ENCODE results near the gene ARHGAP15. TPM values are rescaled to one million over a fixed set of nuclear protein-coding genes. Genes with fewer than 3 reads are reported as not detected.

Gene ARHGAP15
- total RNA-seq, 1 experiment from 2014 or later, result 82.8 TPM

DNA sequence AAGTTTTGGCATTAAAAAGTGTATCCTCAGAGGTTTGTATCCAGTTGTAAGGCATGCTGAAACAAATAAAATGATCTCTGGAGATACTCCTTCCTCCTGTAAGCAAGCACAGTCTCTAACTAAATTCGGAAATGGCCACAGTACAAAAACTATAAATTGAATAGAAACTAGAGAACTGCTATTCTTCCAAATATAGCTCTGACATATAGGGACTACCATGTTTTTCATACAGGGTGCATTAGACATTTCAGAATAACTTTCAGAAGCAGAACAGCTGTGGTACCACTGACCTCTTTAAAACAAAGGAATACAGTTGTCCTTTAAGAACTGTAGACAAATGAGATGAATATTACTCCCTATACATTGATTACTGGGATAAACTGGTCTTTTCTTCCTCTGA, 568.5 kb downstream of the ARHGAP15 start:
- peaks cover 6% of the 10 kb centered on the region for H3K4me1 ChIP-seq (ENCODE audit: low read length)
- H3K9ac ChIP-seq (ENCODE audit: low read length), result no peak overlapping the region
- H2AFZ ChIP-seq (ENCODE audit: low read length), result no peak overlapping the region
- H3K36me3 ChIP-seq (ENCODE audit: insufficient read depth, low read length), result no peaks in the 10 kb centered on the region
- no peaks in the 10 kb centered on the region for H4K20me1 ChIP-seq (ENCODE audit: insufficient read depth, low read depth, low read length)
- no peak overlapping the region for H3K4me3 ChIP-seq (ENCODE audit: low read length)
- no peak for DNase-seq
- no peaks in the 10 kb centered on the region for H3K79me2 ChIP-seq (ENCODE audit: low read length)
- H3K9me3 ChIP-seq (ENCODE audit: low read length), result no peaks in the 10 kb centered on the region
- no peaks in the 10 kb centered on the region for H3K9me2 ChIP-seq (replicated peaks; ENCODE audit: insufficient read depth, low read length)
- no peak overlapping the region for H3K27ac ChIP-seq (ENCODE audit: low read length)
- H3K27me3 ChIP-seq (ENCODE audit: low read length), result no peaks in the 10 kb centered on the region
- H3K4me2 ChIP-seq (ENCODE audit: low read depth, low read length, poor library complexity, severe bottlenecking), result no peak overlapping the region

DNA sequence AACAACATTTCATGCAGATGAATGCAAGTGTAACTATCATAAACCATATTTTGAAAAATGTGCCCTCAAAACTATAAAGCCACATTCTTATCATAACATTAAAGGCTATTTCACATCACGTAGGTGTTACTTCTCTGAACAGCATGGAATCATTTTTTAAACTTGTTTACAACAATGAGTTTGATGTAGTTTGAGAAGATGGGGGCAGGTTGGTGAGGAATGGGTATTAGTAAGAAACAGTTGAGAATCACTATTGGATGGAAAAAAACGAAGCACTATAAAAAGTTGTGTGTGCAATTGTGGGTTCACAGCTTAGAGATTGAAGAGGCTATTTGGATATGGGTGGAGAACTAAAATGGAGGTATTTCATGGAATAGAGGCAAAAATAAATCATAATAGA, 569.1 kb downstream of the ARHGAP15 start:
- no peak overlapping the region for H3K27ac ChIP-seq (ENCODE audit: low read length)
- H3K9me2 ChIP-seq (replicated peaks; ENCODE audit: insufficient read depth, low read length), result no peaks in the 10 kb centered on the region
- H2AFZ ChIP-seq (ENCODE audit: low read length), result no peak overlapping the region
- H3K4me2 ChIP-seq (ENCODE audit: low read depth, low read length, poor library complexity, severe bottlenecking), result no peak overlapping the region
- no peak overlapping the region for H3K9ac ChIP-seq (ENCODE audit: low read length)
- no peaks in the 10 kb centered on the region for H3K9me3 ChIP-seq (ENCODE audit: low read length)
- H3K4me1 ChIP-seq (ENCODE audit: low read length), result peaks cover 6% of the 10 kb centered on the region
- no peak for DNase-seq
- no peaks in the 10 kb centered on the region for H3K36me3 ChIP-seq (ENCODE audit: insufficient read depth, low read length)
- H3K79me2 ChIP-seq (ENCODE audit: low read length), result no peaks in the 10 kb centered on the region
- H3K4me3 ChIP-seq (ENCODE audit: low read length), result no peak overlapping the region
- H3K27me3 ChIP-seq (ENCODE audit: low read length), result no peaks in the 10 kb centered on the region
- no peaks in the 10 kb centered on the region for H4K20me1 ChIP-seq (ENCODE audit: insufficient read depth, low read depth, low read length)

DNA sequence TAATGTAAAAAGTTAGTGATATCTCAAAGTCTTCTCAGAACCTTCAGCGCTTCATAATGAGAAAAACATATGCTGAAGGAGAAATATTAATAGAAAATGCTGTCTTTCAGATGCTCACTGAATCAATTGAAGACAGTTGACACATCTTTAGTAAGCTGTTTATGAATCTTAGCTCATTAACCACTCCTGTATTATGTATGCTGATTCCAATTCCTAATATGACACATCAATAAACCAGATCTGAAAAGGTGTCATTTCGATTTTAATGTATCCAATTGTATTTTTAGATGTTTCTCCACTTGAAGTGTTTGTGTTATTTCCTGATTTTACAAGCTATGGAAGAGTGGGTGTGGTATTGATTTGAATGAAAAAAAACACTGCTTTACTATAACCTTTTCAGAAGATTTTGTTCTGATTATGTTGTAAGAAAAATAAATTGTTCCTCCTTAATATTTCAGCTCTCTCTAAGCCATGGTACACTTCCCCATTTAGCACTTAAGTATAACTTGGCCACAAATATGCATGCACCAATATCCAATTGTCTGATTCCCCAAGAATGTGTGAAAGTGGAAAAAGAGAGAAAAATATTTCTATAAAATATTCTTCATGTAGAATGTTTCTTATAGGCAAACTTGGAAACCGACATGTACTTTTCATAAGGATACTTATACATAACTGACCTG, 569.8 kb downstream of the ARHGAP15 start:
- Histone ChIP-seq H3K27ac (ENCODE audit: low read length) (no peak overlapping the region), H3K4me3 (ENCODE audit: low read length) (no peak overlapping the region), H2AFZ (ENCODE audit: low read length) (no peak overlapping the region), H3K79me2 (ENCODE audit: low read length) (no peaks in the 10 kb centered on the region), H3K4me2 (ENCODE audit: low read depth, low read length, poor library complexity, severe bottlenecking) (no peak overlapping the region), H3K9ac (ENCODE audit: low read length) (no peak overlapping the region), H3K27me3 (ENCODE audit: low read length) (no peaks in the 10 kb centered on the region), H3K4me1 (ENCODE audit: low read length) (peaks cover 8% of the 10 kb centered on the region), H3K9me2 (replicated peaks; ENCODE audit: insufficient read depth, low read length) (no peaks in the 10 kb centered on the region), H4K20me1 (ENCODE audit: insufficient read depth, low read depth, low read length) (no peaks in the 10 kb centered on the region), H3K9me3 (ENCODE audit: low read length) (no peaks in the 10 kb centered on the region), H3K36me3 (ENCODE audit: insufficient read depth, low read length) (no peaks in the 10 kb centered on the region)
- no peak for DNase-seq

DNA sequence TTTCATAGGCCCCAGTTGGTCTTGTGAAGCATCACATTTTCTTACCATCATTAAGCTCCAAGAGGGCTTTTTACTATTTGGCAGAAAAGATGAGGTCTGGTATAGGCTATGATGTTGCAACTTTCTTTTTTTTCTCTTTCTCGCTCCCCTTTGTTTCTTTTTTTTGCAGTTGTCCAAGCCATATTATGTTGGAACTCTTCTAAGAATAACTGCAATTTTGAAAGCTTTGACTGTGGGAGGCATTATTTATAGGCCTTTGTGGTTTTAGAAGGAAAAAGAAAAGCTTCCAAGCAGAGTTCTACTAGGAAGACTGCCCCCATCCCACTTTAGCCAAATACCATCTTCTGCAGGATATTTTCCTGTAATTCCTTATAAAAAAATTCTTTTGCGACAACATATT, 571.6 kb downstream of the ARHGAP15 start:
- Histone ChIP-seq H3K4me2 (ENCODE audit: low read depth, low read length, poor library complexity, severe bottlenecking) (no peak overlapping the region), H3K27me3 (ENCODE audit: low read length) (no peaks in the 10 kb centered on the region)
- DNase-seq, result no peak

DNA sequence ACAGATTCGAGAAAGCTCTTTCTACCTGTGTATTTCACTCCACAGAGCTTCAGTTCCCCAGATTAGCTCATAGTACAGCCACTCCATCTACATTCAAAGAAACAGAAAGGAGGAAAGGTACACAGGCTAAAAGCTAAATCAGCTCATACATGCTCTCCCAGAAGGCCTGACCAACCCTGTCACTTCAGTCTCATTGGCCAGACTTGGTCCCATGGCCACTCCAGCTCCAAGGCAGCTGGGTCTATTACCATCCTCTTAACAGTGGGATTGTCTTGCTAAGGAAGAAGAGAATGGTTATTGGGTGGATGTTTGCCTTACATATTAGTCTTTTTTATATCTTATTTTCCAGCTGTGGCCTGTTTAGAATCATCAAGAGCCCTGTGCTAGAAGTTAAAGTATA, 572.6 kb downstream of the ARHGAP15 start:
- no peak for DNase-seq
- H3K79me2 ChIP-seq (ENCODE audit: low read length), result no peaks in the 10 kb centered on the region
- H3K4me1 ChIP-seq (ENCODE audit: low read length), result peaks cover 16% of the 10 kb centered on the region
- no peak overlapping the region for H3K4me3 ChIP-seq (ENCODE audit: low read length)
- H3K9ac ChIP-seq (ENCODE audit: low read length), result no peak overlapping the region
- H3K27me3 ChIP-seq (ENCODE audit: low read length), result no peaks in the 10 kb centered on the region
- no peaks in the 10 kb centered on the region for H4K20me1 ChIP-seq (ENCODE audit: insufficient read depth, low read depth, low read length)
- H3K27ac ChIP-seq (ENCODE audit: low read length), result no peak overlapping the region
- H3K4me2 ChIP-seq (ENCODE audit: low read depth, low read length, poor library complexity, severe bottlenecking), result no peak overlapping the region
- H3K36me3 ChIP-seq (ENCODE audit: insufficient read depth, low read length), result no peaks in the 10 kb centered on the region
- H3K9me3 ChIP-seq (ENCODE audit: low read length), result no peaks in the 10 kb centered on the region
- H3K9me2 ChIP-seq (replicated peaks; ENCODE audit: insufficient read depth, low read length), result no peaks in the 10 kb centered on the region
- no peak overlapping the region for H2AFZ ChIP-seq (ENCODE audit: low read length)

More for the DNA sequence above, 571.6 kb downstream of the ARHGAP15 start:
- Histone ChIP-seq H3K79me2 (ENCODE audit: low read length) (no peaks in the 10 kb centered on the region), H3K4me3 (ENCODE audit: low read length) (no peak overlapping the region), H3K4me1 (ENCODE audit: low read length) (peaks cover 16% of the 10 kb centered on the region), H3K36me3 (ENCODE audit: insufficient read depth, low read length) (no peaks in the 10 kb centered on the region), H2AFZ (ENCODE audit: low read length) (no peak overlapping the region), H3K27ac (ENCODE audit: low read length) (no peak overlapping the region), H3K9me2 (replicated peaks; ENCODE audit: insufficient read depth, low read length) (no peaks in the 10 kb centered on the region), H3K9me3 (ENCODE audit: low read length) (no peaks in the 10 kb centered on the region), H4K20me1 (ENCODE audit: insufficient read depth, low read depth, low read length) (no peaks in the 10 kb centered on the region), H3K9ac (ENCODE audit: low read length) (no peak overlapping the region)

DNA sequence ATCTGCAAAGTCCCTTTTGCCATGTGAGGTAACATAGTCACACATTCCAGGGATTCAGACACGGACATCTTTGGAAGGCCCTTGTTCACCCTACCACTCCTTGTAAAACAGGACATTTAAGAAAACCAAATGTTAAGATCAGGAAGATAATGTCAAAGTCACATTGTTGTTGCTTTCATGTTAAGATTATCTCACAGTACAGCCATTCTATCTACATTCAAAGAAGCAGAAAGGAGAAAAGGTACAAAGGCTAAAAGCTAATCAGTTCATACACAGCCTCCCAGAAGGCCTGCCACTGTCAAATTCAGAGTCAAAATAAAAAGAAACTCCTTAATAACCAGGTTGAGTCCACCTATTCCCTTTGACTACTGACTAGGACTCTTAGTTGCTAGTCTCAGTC, 573.7 kb downstream of the ARHGAP15 start:
- Histone ChIP-seq H2AFZ (ENCODE audit: low read length) (no peak overlapping the region), H3K9ac (ENCODE audit: low read length) (no peak overlapping the region), H3K9me3 (ENCODE audit: low read length) (no peaks in the 10 kb centered on the region), H3K36me3 (ENCODE audit: insufficient read depth, low read length) (no peaks in the 10 kb centered on the region), H3K27ac (ENCODE audit: low read length) (no peak overlapping the region), H4K20me1 (ENCODE audit: insufficient read depth, low read depth, low read length) (no peaks in the 10 kb centered on the region), H3K9me2 (replicated peaks; ENCODE audit: insufficient read depth, low read length) (no peaks in the 10 kb centered on the region), H3K79me2 (ENCODE audit: low read length) (no peaks in the 10 kb centered on the region), H3K4me1 (ENCODE audit: low read length) (peaks cover 10% of the 10 kb centered on the region), H3K4me3 (ENCODE audit: low read length) (no peak overlapping the region), H3K27me3 (ENCODE audit: low read length) (no peaks in the 10 kb centered on the region), H3K4me2 (ENCODE audit: low read depth, low read length, poor library complexity, severe bottlenecking) (no peak overlapping the region)
- no peak for DNase-seq

DNA sequence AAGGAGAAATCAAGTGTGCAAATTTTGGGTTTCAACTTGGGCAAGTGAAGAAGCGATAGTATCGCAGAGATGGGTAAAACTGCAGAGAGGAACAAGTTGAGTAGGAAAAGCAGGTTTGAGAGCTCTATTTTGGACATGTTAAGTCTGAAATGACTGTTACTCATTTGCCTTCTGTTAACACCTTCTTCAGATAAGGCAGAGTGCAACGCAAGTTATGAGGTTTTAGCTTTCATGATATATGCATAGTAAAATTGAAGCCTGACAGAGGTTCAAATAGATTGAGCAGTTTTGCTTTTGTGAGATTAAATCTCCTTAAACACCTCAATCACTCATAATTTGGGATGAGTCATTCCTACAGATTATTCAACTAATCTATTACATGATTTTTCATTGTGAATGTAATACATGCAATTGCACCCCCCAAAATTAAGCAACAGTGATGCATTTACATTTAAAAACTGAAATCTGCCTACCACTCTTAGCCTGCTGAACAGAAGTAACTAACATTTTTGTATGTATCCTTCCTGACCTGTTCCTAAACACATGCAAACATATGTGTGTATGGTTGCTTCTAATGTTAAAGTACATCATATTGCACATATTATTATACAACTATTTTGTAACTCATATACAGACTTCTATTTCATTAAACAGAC, 575.4 kb downstream of the ARHGAP15 start:
- H3K9me3 ChIP-seq (ENCODE audit: low read length), result no peaks in the 10 kb centered on the region
- no peaks in the 10 kb centered on the region for H4K20me1 ChIP-seq (ENCODE audit: insufficient read depth, low read depth, low read length)
- H3K4me2 ChIP-seq (ENCODE audit: low read depth, low read length, poor library complexity, severe bottlenecking), result no peak overlapping the region
- DNase-seq, result no peak
- peaks cover 10% of the 10 kb centered on the region for H3K4me1 ChIP-seq (ENCODE audit: low read length)
- no peak overlapping the region for H3K27ac ChIP-seq (ENCODE audit: low read length)
- H3K9me2 ChIP-seq (replicated peaks; ENCODE audit: insufficient read depth, low read length), result no peaks in the 10 kb centered on the region
- no peaks in the 10 kb centered on the region for H3K27me3 ChIP-seq (ENCODE audit: low read length)
- H3K36me3 ChIP-seq (ENCODE audit: insufficient read depth, low read length), result no peaks in the 10 kb centered on the region
- no peaks in the 10 kb centered on the region for H3K79me2 ChIP-seq (ENCODE audit: low read length)
- H3K4me3 ChIP-seq (ENCODE audit: low read length), result no peak overlapping the region
- H2AFZ ChIP-seq (ENCODE audit: low read length), result no peak overlapping the region
- H3K9ac ChIP-seq (ENCODE audit: low read length), result no peak overlapping the region

DNA sequence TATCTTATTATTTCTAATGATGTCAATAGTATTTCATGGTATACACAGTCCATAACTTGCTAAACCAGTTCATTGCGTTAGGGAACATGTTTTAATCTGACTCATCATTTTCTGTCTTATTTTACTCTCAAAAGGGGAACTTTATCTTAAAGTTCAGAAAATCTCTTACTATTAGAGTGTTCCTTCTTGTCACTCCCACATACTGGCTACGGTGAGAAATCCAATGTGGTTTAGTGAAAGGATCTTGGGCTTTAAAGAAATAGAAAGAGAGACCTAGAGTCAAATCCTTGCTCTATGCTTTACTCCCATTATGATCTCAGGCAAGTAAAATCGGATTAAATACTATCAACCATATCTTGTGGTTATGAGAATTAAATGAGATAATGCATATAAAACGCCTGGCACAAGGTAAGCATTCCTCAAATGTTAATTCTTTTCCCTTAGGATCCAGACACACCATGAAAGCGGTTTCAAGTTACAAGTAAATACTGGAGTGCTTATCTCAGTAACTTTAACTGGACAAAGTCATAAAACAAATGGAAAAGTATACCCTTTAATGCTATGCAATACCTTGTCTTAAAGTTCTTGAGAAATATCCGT, 576.0 kb downstream of the ARHGAP15 start:
- DNase-seq, result no peak
- H3K4me1 ChIP-seq (ENCODE audit: low read length), result peaks cover 10% of the 10 kb centered on the region
- no peak overlapping the region for H3K4me2 ChIP-seq (ENCODE audit: low read depth, low read length, poor library complexity, severe bottlenecking)
- H3K4me3 ChIP-seq (ENCODE audit: low read length), result no peak overlapping the region
- H3K9ac ChIP-seq (ENCODE audit: low read length), result no peak overlapping the region
- no peaks in the 10 kb centered on the region for H4K20me1 ChIP-seq (ENCODE audit: insufficient read depth, low read depth, low read length)
- H2AFZ ChIP-seq (ENCODE audit: low read length), result no peak overlapping the region
- H3K27me3 ChIP-seq (ENCODE audit: low read length), result no peaks in the 10 kb centered on the region
- H3K79me2 ChIP-seq (ENCODE audit: low read length), result no peaks in the 10 kb centered on the region
- H3K9me3 ChIP-seq (ENCODE audit: low read length), result no peaks in the 10 kb centered on the region
- no peak overlapping the region for H3K27ac ChIP-seq (ENCODE audit: low read length)
- no peaks in the 10 kb centered on the region for H3K36me3 ChIP-seq (ENCODE audit: insufficient read depth, low read length)
- no peaks in the 10 kb centered on the region for H3K9me2 ChIP-seq (replicated peaks; ENCODE audit: insufficient read depth, low read length)
